Keratinocyte (primary cell): ENCODE results near the gene HPCAL1. TPM values are rescaled to one million over a fixed set of nuclear protein-coding genes. Genes with fewer than 3 reads are reported as not detected.

Source experiments
- DNase-seq: peaks from one replicate; pipeline ENCODE4 v3.0.0-alpha.2; 2011; ENCODE audit warnings: low read depth, missing footprints, low spot score
- FAIRE-seq: peaks from 2 replicates; lab custom pipeline; 2011; peaks lifted over from hg19 to GRCh38; lab: Jason Lieb, UNC
- H2AFZ ChIP-seq: 2 replicates; pipeline ENCODE4 v1.6.0; 2012; ENCODE audit warnings: low read length, control low read depth, inconsistent platforms; ENCODE audit not compliant: control insufficient read depth
- H3K27ac ChIP-seq: 2 replicates; pipeline ENCODE4 v1.5.1; 2011; ENCODE audit warnings: low read length; ENCODE audit not compliant: control insufficient read depth, insufficient read depth
- H3K27me3 ChIP-seq: 3 replicates; pipeline ENCODE4 v1.6.0; 2011; ENCODE audit warnings: low read length; ENCODE audit not compliant: control insufficient read depth, insufficient read depth; ENCODE audit errors: extremely low read depth
- H3K36me3 ChIP-seq, 2 experiments: 2 replicates in 1 of 2; 3 replicates in 1 of 2; pipeline ENCODE4 v1.5.1; 2011; ENCODE audit warnings: low read length in 2 of 2, mild to moderate bottlenecking in 1 of 2; ENCODE audit not compliant: control insufficient read depth in 2 of 2, insufficient read depth in 2 of 2; ENCODE audit errors: extremely low read depth in 1 of 2
- H3K4me1 ChIP-seq: 3 replicates; pipeline ENCODE4 v1.5.1; 2011; ENCODE audit warnings: low read length; ENCODE audit not compliant: control insufficient read depth, insufficient read depth; ENCODE audit errors: extremely low read depth
- H3K4me2 ChIP-seq: 3 replicates; pipeline ENCODE4 v1.6.0; 2011; ENCODE audit warnings: low read depth, low read length; ENCODE audit not compliant: control insufficient read depth, insufficient read depth; ENCODE audit errors: extremely low read depth
- H3K4me3 ChIP-seq, 3 experiments: fragments of 200-600 bp in 1 of 3; sonication (generic) in 1 of 3; 2 replicates in 2 of 3; 3 replicates in 1 of 3; pipeline ENCODE4 v1.5.1; 2011 to 2016; ENCODE audit warnings: low read length in 3 of 3, mild to moderate bottlenecking in 3 of 3, control low read depth in 2 of 3, inconsistent platforms in 1 of 3, low read depth in 1 of 3, mixed read lengths in 1 of 3, mixed run types in 1 of 3, moderate library complexity in 1 of 3; ENCODE audit not compliant: control insufficient read depth in 2 of 3, insufficient read depth in 2 of 3; ENCODE audit errors: extremely low read depth in 1 of 3
- H3K79me2 ChIP-seq: 2 replicates; pipeline ENCODE4 v1.6.0; 2012; ENCODE audit warnings: low read length; ENCODE audit not compliant: control insufficient read depth, insufficient read depth
- H3K9ac ChIP-seq: 3 replicates; pipeline ENCODE4 v1.6.0; 2011; ENCODE audit warnings: low read length; ENCODE audit not compliant: control insufficient read depth, insufficient read depth; ENCODE audit errors: extremely low read depth
- H3K9me1 ChIP-seq: 3 replicates; pipeline ENCODE4 v1.6.0; 2011; ENCODE audit warnings: low read length; ENCODE audit not compliant: control insufficient read depth, insufficient read depth; ENCODE audit errors: extremely low read depth
- H3K9me3 ChIP-seq: 2 replicates; pipeline ENCODE4 v1.5.1; 2012; ENCODE audit warnings: low read depth, low read length; ENCODE audit not compliant: control insufficient read depth
- H4K20me1 ChIP-seq: 3 replicates; pipeline ENCODE4 v1.6.0; 2011; ENCODE audit warnings: low read length; ENCODE audit not compliant: control insufficient read depth, insufficient read depth; ENCODE audit errors: extremely low read depth
- CTCF ChIP-seq, 3 experiments: IDR thresholded peaks in 1 of 3; conservative IDR thresholded peaks in 1 of 3; optimal IDR thresholded peaks in 1 of 3; 2 replicates in 2 of 3; 3 replicates in 1 of 3; pipeline versions ENCODE3 to v1.5.1; 2011; ENCODE audit warnings: low read length in 3 of 3, mild to moderate bottlenecking in 3 of 3, moderate library complexity in 2 of 3, control low read depth in 1 of 3, inconsistent platforms in 1 of 3; ENCODE audit not compliant: insufficient read depth in 2 of 3; ENCODE audit errors: extremely low read depth in 1 of 3
- EZH2 ChIP-seq: IDR thresholded peaks from one replicate; pipeline ENCODE4 v1.6.1; 2012; ENCODE audit warnings: inconsistent platforms, mild to moderate bottlenecking, low read length, moderate library complexity
- dilution Hi-C: fragments of 300-500 bp; cut with MboI; formaldehyde crosslinking; loops from one replicate; pipeline ENCODE4 v1.7.0; 2020; ENCODE audit warnings: low sequenced_read_pairs; ENCODE audit not compliant: extremely low pct_ligation_motif_present
- polyA plus RNA-seq, 5 experiments: library from polyadenylated mRNA; depleted of rRNA in 3 of 5; stranded (reverse) in 3 of 5; stranded (forward) in 1 of 5; unstranded in 1 of 5; fragments of >200 nt; gene quantifications; 1 replicate in 1 of 5; 2 replicates in 3 of 5; 3 replicates in 1 of 5; pipeline versions ENCODE4 v1.2.1 to v1.2.3, GENCODE V29; 2011 to 2012; ENCODE audit warnings: missing spikeins in 2 of 5, low read depth in 1 of 5, low replicate concordance in 1 of 5

The HPCAL1 gene
- polyA plus RNA-seq, 1 donor (not counting 4 experiments of a cell fraction or from before 2014, with no cell fraction given): 18.0 TPM

GRCh38 chr2:10435820-10436204 lies 133.1 kb downstream of the HPCAL1 start:
- no peak overlapping the region for H2AFZ ChIP-seq
- H3K4me2 ChIP-seq: no peak overlapping the region
- no peak for FAIRE-seq

GRCh38 chr2:10436583-10437110 lies 133.9 kb downstream of the HPCAL1 start:
- no peak overlapping the region for H3K27ac ChIP-seq
- dilution Hi-C loops: no loop called here

More at GRCh38 chr2:10435820-10436204, 133.1 kb downstream of the HPCAL1 start:
- TF ChIP-seq EZH2 (no peak), CTCF (optimal IDR thresholded peaks at IDR 0.05 in 1 of 3, IDR thresholded peaks at IDR 0.05 in 1 of 3, conservative IDR thresholded peaks at IDR 0.05 in 1 of 3; ENCODE audit: extremely low read depth in 1 of 3, insufficient read depth in 2 of 3, low read length in 3 of 3) (no peak)
- dilution Hi-C loops: no loop called here
- no peaks in the 10 kb centered on the region for H3K27me3 ChIP-seq
- H3K9me1 ChIP-seq: no peaks in the 10 kb centered on the region
- no peaks in the 10 kb centered on the region for H4K20me1 ChIP-seq
- DNase-seq: no peak
- no peak overlapping the region for H3K27ac ChIP-seq
- H3K4me3 ChIP-seq: no peak overlapping the region
- H3K4me1 ChIP-seq: no peaks in the 10 kb centered on the region
- H3K9me3 ChIP-seq: no peaks in the 10 kb centered on the region
- H3K79me2 ChIP-seq: no peaks in the 10 kb centered on the region
- no peak overlapping the region for H3K9ac ChIP-seq
- peaks cover 6 to 19% of the 10 kb centered on the region in 2 experiments for H3K36me3 ChIP-seq

More at GRCh38 chr2:10436583-10437110, 133.9 kb downstream of the HPCAL1 start:
- Histone ChIP-seq H3K4me1 (no peaks in the 10 kb centered on the region), H3K4me3 (no peak overlapping the region), H3K9ac (no peak overlapping the region), H3K36me3 (peaks cover 13 to 28% of the 10 kb centered on the region in 2 experiments), H3K27me3 (no peaks in the 10 kb centered on the region), H4K20me1 (no peaks in the 10 kb centered on the region), H2AFZ (no peak overlapping the region), H3K9me1 (no peaks in the 10 kb centered on the region), H3K9me3 (no peaks in the 10 kb centered on the region), H3K79me2 (no peaks in the 10 kb centered on the region), H3K4me2 (no peak overlapping the region)
- DNase-seq (no peak), FAIRE-seq (no peak)
- TF ChIP-seq CTCF (optimal IDR thresholded peaks at IDR 0.05 in 1 of 3, IDR thresholded peaks at IDR 0.05 in 1 of 3, conservative IDR thresholded peaks at IDR 0.05 in 1 of 3; ENCODE audit: extremely low read depth in 1 of 3, insufficient read depth in 2 of 3, low read length in 3 of 3): no peak
- TF ChIP-seq EZH2: no peak
